ENCODE results near the gene MAX.

MAX gene

DNA sequence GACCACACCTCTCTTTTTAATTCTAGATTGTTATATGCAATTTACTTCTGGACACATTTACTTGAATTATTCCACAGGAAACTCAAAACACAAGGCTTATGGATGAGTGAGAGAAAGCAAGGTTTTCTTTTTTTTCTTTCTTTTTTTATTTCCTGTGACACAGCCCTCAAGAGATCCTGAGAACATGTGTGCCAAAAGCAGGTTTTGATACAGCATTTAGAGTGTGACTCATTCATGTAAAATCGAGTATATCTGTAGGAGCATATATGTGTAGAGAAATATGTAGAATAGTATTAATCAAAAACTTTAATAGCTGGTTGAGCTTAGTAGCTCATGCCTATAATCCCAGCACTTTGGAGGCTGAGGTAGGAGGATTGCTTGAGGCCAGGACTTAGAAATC lies 4.4 kb upstream of the MAX start:
- in situ Hi-C loops (cut with HindIII; ENCODE audit: low sequenced_read_pairs) = no loop called here
- TF ChIP-seq, protein P1, sequence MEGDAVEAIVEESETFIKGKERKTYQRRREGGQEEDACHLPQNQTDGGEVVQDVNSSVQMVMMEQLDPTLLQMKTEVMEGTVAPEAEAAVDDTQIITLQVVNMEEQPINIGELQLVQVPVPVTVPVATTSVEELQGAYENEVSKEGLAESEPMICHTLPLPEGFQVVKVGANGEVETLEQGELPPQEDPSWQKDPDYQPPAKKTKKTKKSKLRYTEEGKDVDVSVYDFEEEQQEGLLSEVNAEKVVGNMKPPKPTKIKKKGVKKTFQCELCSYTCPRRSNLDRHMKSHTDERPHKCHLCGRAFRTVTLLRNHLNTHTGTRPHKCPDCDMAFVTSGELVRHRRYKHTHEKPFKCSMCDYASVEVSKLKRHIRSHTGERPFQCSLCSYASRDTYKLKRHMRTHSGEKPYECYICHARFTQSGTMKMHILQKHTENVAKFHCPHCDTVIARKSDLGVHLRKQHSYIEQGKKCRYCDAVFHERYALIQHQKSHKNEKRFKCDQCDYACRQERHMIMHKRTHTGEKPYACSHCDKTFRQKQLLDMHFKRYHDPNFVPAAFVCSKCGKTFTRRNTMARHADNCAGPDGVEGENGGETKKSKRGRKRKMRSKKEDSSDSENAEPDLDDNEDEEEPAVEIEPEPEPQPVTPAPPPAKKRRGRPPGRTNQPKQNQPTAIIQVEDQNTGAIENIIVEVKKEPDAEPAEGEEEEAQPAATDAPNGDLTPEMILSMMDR (IDR thresholded peaks at IDR 0.05; ENCODE audit: low read depth, low read length, missing control alignments) = no peak
- no peak for DNase-seq (ENCODE audit: low read depth)
- H3K4me3 ChIP-seq (ENCODE audit: low read depth, low read length) = no peak overlapping the region

DNA sequence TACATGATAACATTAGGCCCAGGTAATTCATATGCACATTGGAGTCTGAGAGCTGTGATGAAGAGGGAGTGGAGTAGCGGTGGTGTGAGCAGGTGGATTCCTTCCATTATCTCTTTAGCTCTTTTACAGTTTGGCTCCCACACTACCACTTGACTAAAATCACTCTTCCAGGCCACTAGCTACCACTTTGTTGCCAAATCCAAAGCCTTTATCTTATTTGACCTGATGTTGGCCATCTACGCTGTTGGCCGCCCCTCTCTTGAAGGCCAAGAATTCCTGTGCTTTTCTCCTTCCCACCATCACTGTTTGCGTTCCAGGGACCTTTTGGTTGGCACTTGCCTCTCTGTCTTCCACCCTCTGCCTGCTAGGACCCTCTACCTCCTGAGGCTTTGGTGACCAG lies 4.0 kb upstream of the MAX start:
- no peak for DNase-seq (ENCODE audit: low read depth)
- in situ Hi-C loops (cut with HindIII; ENCODE audit: low sequenced_read_pairs) = no loop called here
- TF ChIP-seq, protein P1 (IDR thresholded peaks at IDR 0.05; ENCODE audit: low read depth, low read length, missing control alignments) = no peak
- no peak overlapping the region for H3K4me3 ChIP-seq (ENCODE audit: low read depth, low read length)

DNA sequence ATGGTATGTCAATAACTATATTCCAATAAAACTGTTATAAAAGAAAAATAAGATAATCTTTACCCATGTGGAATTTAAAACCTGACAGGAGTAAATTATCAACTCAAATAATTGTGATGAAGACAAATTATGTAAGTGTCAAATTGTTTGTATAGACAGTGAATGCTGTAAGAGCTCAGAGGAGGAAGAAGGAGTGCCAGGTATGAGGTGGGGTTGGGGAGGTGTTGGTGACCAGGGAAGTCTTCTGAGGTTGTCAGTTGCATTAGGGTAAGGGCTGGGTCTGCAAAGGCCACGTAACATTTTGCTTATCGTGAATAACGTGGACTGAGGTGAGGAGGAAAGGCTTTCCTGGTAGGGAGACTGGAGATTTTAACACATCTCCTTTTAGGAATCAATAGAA lies 2.5 kb upstream of the MAX start:
- TF ChIP-seq, protein P1 (IDR thresholded peaks at IDR 0.05; ENCODE audit: low read depth, low read length, missing control alignments) = no peak
- no peak overlapping the region for H3K4me3 ChIP-seq (ENCODE audit: low read depth, low read length)
- in situ Hi-C loops (cut with HindIII; ENCODE audit: low sequenced_read_pairs) = no loop called here
- DNase-seq (ENCODE audit: low read depth) = no peak

DNA sequence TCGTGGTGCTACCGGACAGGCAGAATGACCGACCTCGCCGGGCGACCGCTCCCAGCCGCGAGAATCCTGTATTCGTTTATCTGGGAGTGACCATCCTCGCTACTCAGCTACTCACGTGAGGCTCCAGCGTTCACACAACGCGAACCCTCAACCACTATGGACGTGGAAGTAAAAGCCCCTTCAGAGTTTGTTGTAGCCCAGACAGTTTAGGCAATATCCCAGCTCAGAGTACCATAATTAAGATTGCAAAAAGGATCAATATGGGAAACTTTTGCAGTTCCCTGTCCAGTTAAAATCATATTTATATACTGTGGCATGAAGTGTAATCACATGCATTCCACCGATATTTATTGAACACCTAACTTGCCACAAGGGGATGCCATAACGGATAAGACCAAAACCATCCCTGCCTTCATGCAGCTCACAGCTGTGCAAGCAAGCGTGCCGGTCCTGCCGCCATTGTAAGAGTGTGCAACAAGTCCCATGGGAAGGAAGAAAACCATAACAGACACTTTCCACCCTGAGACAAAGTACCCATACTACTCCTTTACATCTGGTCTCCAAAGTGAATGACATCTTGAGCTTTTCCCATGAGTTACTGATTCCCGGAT lies 938 bp upstream of the MAX start:
- in situ Hi-C loops (cut with HindIII; ENCODE audit: low sequenced_read_pairs) = no loop called here
- TF ChIP-seq, protein P1 (IDR thresholded peaks at IDR 0.05; ENCODE audit: low read depth, low read length, missing control alignments) = peak; percentile 21
- peak overlapping the region; percentile 77 for H3K4me3 ChIP-seq (ENCODE audit: low read depth, low read length)
- DNase-seq (ENCODE audit: low read depth) = no peak

DNA sequence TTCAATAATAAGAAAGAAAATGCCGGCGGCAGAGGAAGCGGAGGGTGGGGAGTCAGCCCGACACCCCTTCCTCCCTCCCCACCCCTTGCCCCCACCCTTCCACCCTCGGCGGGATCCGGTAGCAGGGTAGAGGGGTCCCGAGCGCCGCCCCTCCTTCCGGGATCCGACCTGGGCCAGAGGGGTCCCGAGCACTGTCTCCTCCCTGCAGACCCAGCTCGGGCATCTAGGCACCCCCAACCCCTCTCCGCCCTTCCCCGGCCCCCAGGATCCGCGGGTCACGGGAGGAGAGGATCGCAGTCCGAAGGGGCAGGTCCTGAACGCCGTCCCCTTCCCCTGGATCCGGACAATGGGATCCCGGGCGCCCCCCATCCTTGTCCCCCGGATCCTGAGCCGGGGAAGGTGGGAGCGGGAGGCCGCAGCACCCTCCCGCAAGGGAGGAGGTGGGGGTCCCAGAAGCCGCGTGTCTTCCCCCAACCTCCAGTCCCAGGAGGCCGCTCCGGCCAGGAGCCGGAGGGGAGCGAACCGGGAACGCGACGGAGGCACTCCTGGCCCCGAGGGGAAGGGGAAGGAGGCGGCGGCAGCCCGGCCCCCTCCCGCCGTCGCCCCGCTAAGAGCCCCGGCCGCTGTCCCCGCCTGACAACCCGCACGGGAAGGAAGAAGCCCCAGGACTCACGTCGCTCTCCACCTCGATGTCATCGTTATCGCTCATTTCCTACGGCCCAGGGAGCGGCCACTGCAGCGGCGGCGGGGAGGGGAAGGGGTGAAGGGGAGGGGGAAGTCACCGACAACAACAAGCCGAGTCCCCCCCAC lies 481 bp downstream of the MAX start:
- TF ChIP-seq, protein P1 (IDR thresholded peaks at IDR 0.05; ENCODE audit: low read depth, low read length, missing control alignments) = no peak
- peak overlapping the region; percentile 95 for H3K4me3 ChIP-seq (ENCODE audit: low read depth, low read length)
- DNase-seq (ENCODE audit: low read depth) = no peak
- in situ Hi-C loops (cut with HindIII; ENCODE audit: low sequenced_read_pairs) = no loop called here

DNA sequence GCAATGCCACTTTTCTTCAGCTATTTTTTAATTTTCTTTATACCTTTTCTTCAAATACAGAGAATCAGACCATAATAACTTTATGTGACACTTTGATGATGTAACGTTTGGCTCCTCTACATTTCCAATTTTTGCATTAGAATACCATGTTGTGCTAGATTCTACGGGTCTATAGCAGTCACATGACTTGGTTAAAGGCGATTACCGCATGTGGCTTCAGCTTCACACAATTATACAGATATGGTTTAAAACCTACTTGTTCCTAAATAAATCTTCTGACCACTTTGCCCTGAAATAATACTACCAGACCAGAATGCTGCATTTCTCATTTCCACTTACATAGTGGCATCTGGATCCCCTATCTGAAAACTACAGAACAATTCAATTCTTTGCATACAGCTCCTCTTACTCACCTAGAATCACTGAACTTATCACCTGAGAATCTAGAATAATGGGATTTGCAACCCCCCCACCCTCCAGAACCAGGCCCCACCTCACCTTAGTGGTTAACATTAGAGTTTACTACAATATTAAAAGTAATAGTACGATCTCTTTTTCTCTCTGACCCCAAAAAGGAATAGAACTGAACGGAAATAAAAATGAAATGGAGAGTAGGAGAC lies 1.3 kb downstream of the MAX start:
- peak overlapping the region; percentile 95 for H3K4me3 ChIP-seq (ENCODE audit: low read depth, low read length)
- in situ Hi-C loops (cut with HindIII; ENCODE audit: low sequenced_read_pairs) = no loop called here
- TF ChIP-seq, protein P1 (IDR thresholded peaks at IDR 0.05; ENCODE audit: low read depth, low read length, missing control alignments) = no peak
- no peak for DNase-seq (ENCODE audit: low read depth)
